Measurements from ENCODE around the gene OGFR.

The OGFR gene

DNA sequence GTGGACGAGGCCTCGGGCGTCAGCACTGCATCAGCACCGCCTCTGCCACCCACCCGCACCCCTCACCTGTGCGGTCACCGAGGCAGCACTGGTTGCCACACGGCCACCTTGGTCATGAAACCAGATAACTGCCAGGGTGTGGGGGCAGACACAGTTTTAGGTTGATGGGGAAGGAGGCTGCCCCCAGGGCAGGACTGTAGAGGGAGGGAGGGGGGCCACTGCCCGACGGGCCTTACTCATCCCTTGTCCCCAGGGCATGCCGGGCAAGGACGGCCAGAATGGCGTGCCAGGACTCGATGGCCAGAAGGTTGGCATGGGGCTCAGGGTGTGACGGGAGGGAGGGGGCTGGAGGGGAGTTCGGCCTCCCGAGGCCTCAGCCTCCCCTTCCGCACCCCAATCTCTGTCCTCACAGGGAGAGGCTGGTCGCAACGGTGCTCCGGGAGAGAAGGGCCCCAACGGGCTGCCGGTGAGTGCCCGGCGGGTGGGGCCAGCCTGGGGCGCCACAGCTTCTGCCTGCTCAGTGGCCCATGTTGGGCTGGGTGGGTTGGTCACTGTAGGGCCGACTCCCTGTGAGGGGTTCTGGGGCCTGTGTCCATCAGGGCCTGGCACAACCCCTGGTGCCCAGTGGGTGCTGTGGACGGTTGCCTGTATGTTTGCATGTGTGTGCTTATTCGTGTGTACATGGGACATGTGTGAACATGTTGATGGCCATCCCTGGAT, 24.0 kb downstream of the OGFR start:
- TF ChIP-seq EZH2phosphoT487 (IDR thresholded peaks at IDR 0.05; ENCODE audit: borderline replicate concordance, low read length) = no peak
- TF ChIP-seq, protein P1, sequence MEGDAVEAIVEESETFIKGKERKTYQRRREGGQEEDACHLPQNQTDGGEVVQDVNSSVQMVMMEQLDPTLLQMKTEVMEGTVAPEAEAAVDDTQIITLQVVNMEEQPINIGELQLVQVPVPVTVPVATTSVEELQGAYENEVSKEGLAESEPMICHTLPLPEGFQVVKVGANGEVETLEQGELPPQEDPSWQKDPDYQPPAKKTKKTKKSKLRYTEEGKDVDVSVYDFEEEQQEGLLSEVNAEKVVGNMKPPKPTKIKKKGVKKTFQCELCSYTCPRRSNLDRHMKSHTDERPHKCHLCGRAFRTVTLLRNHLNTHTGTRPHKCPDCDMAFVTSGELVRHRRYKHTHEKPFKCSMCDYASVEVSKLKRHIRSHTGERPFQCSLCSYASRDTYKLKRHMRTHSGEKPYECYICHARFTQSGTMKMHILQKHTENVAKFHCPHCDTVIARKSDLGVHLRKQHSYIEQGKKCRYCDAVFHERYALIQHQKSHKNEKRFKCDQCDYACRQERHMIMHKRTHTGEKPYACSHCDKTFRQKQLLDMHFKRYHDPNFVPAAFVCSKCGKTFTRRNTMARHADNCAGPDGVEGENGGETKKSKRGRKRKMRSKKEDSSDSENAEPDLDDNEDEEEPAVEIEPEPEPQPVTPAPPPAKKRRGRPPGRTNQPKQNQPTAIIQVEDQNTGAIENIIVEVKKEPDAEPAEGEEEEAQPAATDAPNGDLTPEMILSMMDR (IDR thresholded peaks at IDR 0.05; ENCODE audit: low read depth, low read length, poor library complexity, severe bottlenecking) = no peak
- Histone ChIP-seq H3K4me2 (ENCODE audit: low read length) (no peak overlapping the region), H3K79me2 (ENCODE audit: control insufficient read depth, low read length) (no peaks in the 10 kb centered on the region), H3K4me1 (ENCODE audit: control insufficient read depth, low read length) (peaks cover 35% of the 10 kb centered on the region), H3K4me3 (ENCODE audit: low read length) (no peak overlapping the region), H4K20me1 (ENCODE audit: control insufficient read depth, insufficient read depth, low read depth, low read length) (no peaks in the 10 kb centered on the region), H3K9me3 (ENCODE audit: control insufficient read depth, insufficient read depth, low read length) (no peaks in the 10 kb centered on the region), H3K27ac (ENCODE audit: low read depth, low read length) (no peak overlapping the region), H3K36me3 (ENCODE audit: control insufficient read depth, low read length) (no peaks in the 10 kb centered on the region), H3F3A (ENCODE audit: control insufficient read depth, insufficient read depth) (no peaks in the 10 kb centered on the region), H3K9me2 (replicated peaks; ENCODE audit: control insufficient read depth, low read length) (no peaks in the 10 kb centered on the region), H3K27me3 (ENCODE audit: control insufficient read depth, low read length) (peaks cover 5% of the 10 kb centered on the region; the same call in 1 of the 2 replicates)

DNA sequence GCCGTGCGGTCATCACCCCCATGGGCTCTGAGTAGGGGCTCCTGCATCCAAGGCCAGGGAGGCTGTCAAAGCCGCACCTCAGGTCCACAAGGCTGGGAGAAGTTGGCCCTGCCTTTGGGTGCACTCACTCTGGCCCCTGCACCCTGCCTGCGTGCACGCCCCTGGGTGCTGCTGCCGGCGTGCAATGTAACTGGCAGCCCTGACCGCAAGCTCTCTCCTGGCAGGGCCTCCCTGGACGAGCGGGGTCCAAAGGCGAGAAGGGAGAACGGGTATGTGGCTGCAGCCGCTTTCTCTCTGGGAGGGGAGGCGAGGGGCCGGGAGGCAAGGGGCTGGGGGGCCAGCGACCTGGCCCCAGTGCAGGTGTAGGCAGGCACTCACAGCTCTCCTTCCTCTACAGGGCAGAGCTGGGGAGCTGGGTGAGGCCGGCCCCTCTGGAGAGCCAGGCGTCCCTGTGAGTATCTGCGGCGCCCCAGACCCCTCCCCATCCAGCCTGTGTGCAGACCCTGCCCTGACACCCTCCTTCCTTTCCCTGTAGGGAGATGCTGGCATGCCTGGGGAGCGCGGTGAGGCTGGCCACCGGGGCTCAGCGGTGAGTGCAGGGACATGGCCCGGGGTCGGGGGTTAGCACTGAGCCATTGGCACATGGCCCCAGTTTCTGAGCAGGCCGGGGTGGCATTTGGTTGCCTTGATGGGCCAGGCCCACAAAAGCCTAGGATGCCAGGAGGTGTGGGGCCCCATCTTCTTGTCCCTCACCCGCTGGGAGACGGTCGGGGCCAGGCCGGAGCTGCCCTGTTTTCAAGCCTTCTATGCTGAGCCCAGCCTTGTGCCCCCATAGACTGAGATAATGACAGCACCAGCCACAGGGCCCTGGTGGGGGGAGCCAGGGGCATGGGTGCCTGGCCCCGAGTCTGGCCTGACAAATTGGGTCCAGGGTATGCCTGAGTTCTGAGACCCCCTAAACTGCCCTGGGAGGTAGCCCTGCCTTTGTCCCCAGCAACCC, 24.9 kb downstream of the OGFR start:
- TF ChIP-seq EZH2phosphoT487 (IDR thresholded peaks at IDR 0.05; ENCODE audit: borderline replicate concordance, low read length) = no peak
- TF ChIP-seq, protein P1 (IDR thresholded peaks at IDR 0.05; ENCODE audit: low read depth, low read length, poor library complexity, severe bottlenecking) = no peak
- H3K4me2 ChIP-seq (ENCODE audit: low read length) = no peak overlapping the region
- no peaks in the 10 kb centered on the region for H3K79me2 ChIP-seq (ENCODE audit: control insufficient read depth, low read length)
- H3K27ac ChIP-seq (ENCODE audit: low read depth, low read length) = no peak overlapping the region
- H3K4me3 ChIP-seq (ENCODE audit: low read length) = no peak overlapping the region
- peaks cover 5% of the 10 kb centered on the region; the same call in 1 of the 2 replicates for H3K27me3 ChIP-seq (ENCODE audit: control insufficient read depth, low read length)
- no peaks in the 10 kb centered on the region for H3F3A ChIP-seq (ENCODE audit: control insufficient read depth, insufficient read depth)
- H3K4me1 ChIP-seq (ENCODE audit: control insufficient read depth, low read length) = peaks cover 32% of the 10 kb centered on the region
- no peaks in the 10 kb centered on the region for H3K9me2 ChIP-seq (replicated peaks; ENCODE audit: control insufficient read depth, low read length)
- no peaks in the 10 kb centered on the region for H4K20me1 ChIP-seq (ENCODE audit: control insufficient read depth, insufficient read depth, low read depth, low read length)
- H3K36me3 ChIP-seq (ENCODE audit: control insufficient read depth, low read length) = no peaks in the 10 kb centered on the region
- H3K9me3 ChIP-seq (ENCODE audit: control insufficient read depth, insufficient read depth, low read length) = no peaks in the 10 kb centered on the region

DNA sequence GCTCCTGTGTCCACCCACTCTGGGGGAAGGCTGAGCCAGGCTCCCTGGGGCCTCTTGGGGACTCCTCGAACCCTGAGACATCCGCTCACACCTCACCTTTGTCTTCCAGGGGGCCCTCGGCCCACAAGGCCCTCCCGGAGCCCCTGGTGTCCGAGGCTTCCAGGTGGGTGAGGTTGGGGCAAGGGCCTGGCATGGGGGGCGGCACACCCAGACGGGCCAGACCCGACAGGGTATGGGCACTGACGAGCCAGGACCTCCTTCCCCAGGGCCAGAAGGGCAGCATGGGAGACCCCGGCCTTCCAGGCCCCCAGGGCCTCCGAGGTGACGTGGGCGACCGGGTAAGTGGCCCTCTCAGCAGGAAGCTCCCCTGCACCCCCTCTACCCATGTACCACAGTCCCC, 25.6 kb downstream of the OGFR start:
- H3K4me2 ChIP-seq (ENCODE audit: low read length) = no peak overlapping the region
- no peaks in the 10 kb centered on the region for H3K9me3 ChIP-seq (ENCODE audit: control insufficient read depth, insufficient read depth, low read length)
- H4K20me1 ChIP-seq (ENCODE audit: control insufficient read depth, insufficient read depth, low read depth, low read length) = no peaks in the 10 kb centered on the region
- no peaks in the 10 kb centered on the region for H3K79me2 ChIP-seq (ENCODE audit: control insufficient read depth, low read length)
- peaks cover 26% of the 10 kb centered on the region for H3K4me1 ChIP-seq (ENCODE audit: control insufficient read depth, low read length)
- TF ChIP-seq, protein P1 (IDR thresholded peaks at IDR 0.05; ENCODE audit: low read depth, low read length, poor library complexity, severe bottlenecking) = no peak
- no peak for TF ChIP-seq EZH2phosphoT487 (IDR thresholded peaks at IDR 0.05; ENCODE audit: borderline replicate concordance, low read length)
- H3K9me2 ChIP-seq (replicated peaks; ENCODE audit: control insufficient read depth, low read length) = no peaks in the 10 kb centered on the region
- peaks cover 4% of the 10 kb centered on the region; the same call in 1 of the 2 replicates for H3K27me3 ChIP-seq (ENCODE audit: control insufficient read depth, low read length)
- no peak overlapping the region for H3K27ac ChIP-seq (ENCODE audit: low read depth, low read length)
- no peaks in the 10 kb centered on the region for H3F3A ChIP-seq (ENCODE audit: control insufficient read depth, insufficient read depth)
- H3K36me3 ChIP-seq (ENCODE audit: control insufficient read depth, low read length) = no peaks in the 10 kb centered on the region
- no peak overlapping the region for H3K4me3 ChIP-seq (ENCODE audit: low read length)

Data from DOHH2 (cell line).